Tibial artery (tissue), 4 donors: ENCODE results near the gene FNBP1.

Experiments
- DNase-seq, 2 donors: peaks; one replicate each; pipeline ENCODE4 v3.0.0-alpha.2; 2019
- H3K27ac ChIP-seq, 2 donors: fragments of 200-600 bp; sonication (generic) in 1 of 2; 1 replicate in 1 of 2; 2 replicates in 1 of 2; pipeline ENCODE4 v1.5.1; 2018 to 2019; ENCODE audit warnings: mild to moderate bottlenecking in 1 of 2
- H3K27me3 ChIP-seq, 2 donors: fragments of 200-600 bp; sonication (generic) in 1 of 2; one replicate each; pipeline versions ENCODE4 v1.5.1 to v1.6.0; 2016 to 2019
- H3K36me3 ChIP-seq, 3 donors: fragments of 200-600 bp; sonication (generic) in 2 of 3; one replicate each; pipeline ENCODE4 v1.5.1; 2016 to 2019; ENCODE audit warnings: mild to moderate bottlenecking in 2 of 3
- H3K4me1 ChIP-seq, 4 donors: fragments of 200-600 bp; sonication (generic) in 2 of 4; 1 replicate in 3 of 4; 2 replicates in 1 of 4; pipeline ENCODE4 v1.5.1; 2016 to 2019
- H3K4me3 ChIP-seq, 2 donors: fragments of 200-600 bp; sonication (generic) in 1 of 2; 1 replicate in 1 of 2; 2 replicates in 1 of 2; pipeline ENCODE4 v1.5.1; 2018 to 2019; ENCODE audit warnings: mild to moderate bottlenecking in 2 of 2
- H3K9me3 ChIP-seq, 3 donors: fragments of 200-600 bp; sonication (generic) in 1 of 3; one replicate each; pipeline ENCODE4 v1.5.1; 2016 to 2019
- intact Hi-C: fragments of 100-400 bp; cut with DNase I; formaldehyde crosslinking; loops from one replicate; pipeline ENCODE4 v1.15.0; 2023; ENCODE audit warnings: low total_unique reads
- TF ChIP-seq, protein P1 (sequence below), 2 experiments: fragments of 200-600 bp in 1 of 2; fragments of 450-650 bp in 1 of 2; IDR thresholded peaks; one replicate each; pipeline ENCODE4 v1.5.1; 2017 to 2019; ENCODE audit warnings: antibody characterized with exemption in 2 of 2, mild to moderate bottlenecking in 1 of 2, moderate library complexity in 1 of 2

The FNBP1 gene

DNA sequence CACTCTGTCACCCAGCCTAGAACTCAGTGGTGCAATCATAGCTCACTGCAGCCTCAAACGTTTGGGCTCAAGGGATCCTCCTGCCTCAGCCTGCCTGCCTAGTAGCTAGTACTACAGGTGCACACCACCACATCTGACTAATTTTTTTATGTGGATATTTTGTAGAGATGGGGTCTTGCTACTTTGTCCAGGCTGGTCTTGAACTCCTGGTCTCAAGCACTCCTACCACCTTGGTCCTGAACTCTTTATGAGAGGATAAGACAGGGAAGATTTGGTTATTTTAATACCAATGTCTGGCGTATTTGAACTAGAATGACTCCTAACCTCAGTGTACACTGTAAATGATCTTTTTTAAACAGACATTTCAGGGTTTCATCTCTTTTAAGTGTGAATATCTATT lies 19.8 kb upstream of the FNBP1 start:
- Histone ChIP-seq H3K36me3 (peaks cover 5 to 21% (median 8%) of the 10 kb centered on the region in 3 donors), H3K27ac (no peak overlapping the region), H3K4me1 (peaks cover 0 to 9% (median 3%) of the 10 kb centered on the region in 4 donors), H3K27me3 (no peaks in the 10 kb centered on the region), H3K9me3 (no peaks in the 10 kb centered on the region), H3K4me3 (no peak overlapping the region)
- intact Hi-C loops = no loop called here
- no peak for DNase-seq
- TF ChIP-seq, protein P1, sequence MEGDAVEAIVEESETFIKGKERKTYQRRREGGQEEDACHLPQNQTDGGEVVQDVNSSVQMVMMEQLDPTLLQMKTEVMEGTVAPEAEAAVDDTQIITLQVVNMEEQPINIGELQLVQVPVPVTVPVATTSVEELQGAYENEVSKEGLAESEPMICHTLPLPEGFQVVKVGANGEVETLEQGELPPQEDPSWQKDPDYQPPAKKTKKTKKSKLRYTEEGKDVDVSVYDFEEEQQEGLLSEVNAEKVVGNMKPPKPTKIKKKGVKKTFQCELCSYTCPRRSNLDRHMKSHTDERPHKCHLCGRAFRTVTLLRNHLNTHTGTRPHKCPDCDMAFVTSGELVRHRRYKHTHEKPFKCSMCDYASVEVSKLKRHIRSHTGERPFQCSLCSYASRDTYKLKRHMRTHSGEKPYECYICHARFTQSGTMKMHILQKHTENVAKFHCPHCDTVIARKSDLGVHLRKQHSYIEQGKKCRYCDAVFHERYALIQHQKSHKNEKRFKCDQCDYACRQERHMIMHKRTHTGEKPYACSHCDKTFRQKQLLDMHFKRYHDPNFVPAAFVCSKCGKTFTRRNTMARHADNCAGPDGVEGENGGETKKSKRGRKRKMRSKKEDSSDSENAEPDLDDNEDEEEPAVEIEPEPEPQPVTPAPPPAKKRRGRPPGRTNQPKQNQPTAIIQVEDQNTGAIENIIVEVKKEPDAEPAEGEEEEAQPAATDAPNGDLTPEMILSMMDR (IDR thresholded peaks at IDR 0.05) = no peak

DNA sequence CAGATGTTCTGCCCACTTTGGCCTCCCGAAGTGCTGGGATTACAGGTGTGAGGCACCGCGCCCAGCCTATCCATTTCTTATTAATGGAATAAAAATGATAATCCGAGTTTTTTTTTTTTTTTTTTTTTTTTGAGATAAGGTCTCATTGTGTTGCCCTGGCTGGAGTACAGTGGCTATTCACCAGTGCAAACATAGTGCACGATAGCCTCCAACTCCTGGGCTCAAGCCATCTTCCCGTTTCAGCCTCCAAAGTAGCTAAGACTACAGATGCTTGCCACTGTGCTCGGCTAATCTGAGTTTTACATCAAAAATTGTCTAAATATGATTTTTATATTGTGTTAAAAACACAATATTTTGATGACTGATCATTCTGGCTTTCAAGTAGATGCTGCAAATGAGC lies 17.3 kb upstream of the FNBP1 start:
- Histone ChIP-seq H3K27me3 (no peaks in the 10 kb centered on the region), H3K4me1 (peaks cover 0 to 14% (median 2%) of the 10 kb centered on the region in 4 donors), H3K4me3 (no peak overlapping the region), H3K9me3 (no peaks in the 10 kb centered on the region), H3K27ac (no peak overlapping the region), H3K36me3 (peaks cover 5 to 22% (median 8%) of the 10 kb centered on the region in 3 donors)
- TF ChIP-seq, protein P1 (IDR thresholded peaks at IDR 0.05) = no peak
- intact Hi-C loops = no loop called here
- no peak for DNase-seq

DNA sequence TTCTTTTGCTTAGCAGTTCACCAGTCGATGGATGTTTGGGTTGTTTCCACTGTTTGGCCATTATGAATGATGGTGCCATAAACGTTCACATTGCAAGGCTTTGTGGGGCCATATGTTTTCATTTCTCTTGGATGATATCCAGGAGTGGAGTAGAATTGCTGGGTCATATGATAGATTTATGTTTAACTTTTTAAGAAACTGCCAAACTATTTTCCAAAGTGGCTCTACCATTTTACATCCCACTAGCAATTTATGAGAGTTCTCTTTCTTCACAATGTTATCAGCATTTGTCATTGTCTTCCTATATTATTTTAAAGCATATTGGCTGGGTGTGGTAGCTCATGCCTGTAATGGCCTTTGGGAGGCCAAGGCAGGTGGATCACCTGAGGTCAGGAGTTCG lies 15.9 kb upstream of the FNBP1 start:
- intact Hi-C loops = loop anchor here (5.0 kb wide), 1 partner anchor 172 kb away; no protein-coding TSS in a partner anchor
- Histone ChIP-seq H3K4me1 (peaks cover 0 to 24% (median 12%) of the 10 kb centered on the region in 4 donors), H3K27ac (no peak overlapping the region), H3K9me3 (no peaks in the 10 kb centered on the region), H3K36me3 (peaks cover 5 to 15% (median 8%) of the 10 kb centered on the region in 3 donors), H3K27me3 (no peaks in the 10 kb centered on the region), H3K4me3 (no peak overlapping the region)
- no peak for DNase-seq
- TF ChIP-seq, protein P1 (IDR thresholded peaks at IDR 0.05) = no peak

DNA sequence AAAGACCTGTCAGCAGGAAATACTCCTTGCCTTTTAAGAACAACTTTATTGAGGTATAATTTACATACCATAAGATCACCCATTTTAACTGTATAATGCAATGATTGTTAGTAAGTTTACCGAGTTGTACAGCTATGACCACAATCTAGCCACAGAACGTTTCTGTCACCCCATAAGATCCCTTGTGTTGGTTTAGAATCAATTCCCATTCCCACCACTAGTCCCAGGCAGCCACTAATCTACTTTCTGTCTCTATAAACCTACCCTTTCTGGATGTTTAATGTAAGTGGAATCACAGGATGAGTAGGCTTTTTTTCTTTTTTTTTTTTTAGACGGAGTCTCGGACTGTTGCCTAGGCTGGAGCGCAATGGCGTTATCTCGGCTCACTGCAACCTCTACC lies 15.2 kb upstream of the FNBP1 start:
- intact Hi-C loops = loop anchor here (5.0 kb wide), 1 partner anchor 171 kb away; no protein-coding TSS in a partner anchor

DNA sequence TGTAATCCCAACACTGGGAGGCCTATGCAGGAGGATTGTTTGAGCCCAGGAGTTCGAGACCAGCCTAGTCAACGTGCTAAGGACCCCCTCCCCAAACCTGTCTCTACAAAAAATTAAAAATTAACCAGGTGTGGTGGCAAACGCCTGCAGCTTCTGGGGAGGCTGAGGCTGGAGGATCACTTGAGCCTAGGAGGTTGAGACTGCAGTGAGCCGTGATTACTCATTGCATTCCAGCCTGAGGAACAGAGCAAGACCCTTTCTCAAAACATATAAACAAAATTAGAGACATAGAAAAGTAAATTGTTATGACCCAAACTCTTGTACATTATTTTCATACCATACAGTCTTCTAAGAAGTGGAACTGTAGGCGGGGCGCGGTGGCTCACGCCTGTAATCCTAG lies 11.8 kb upstream of the FNBP1 start:
- Histone ChIP-seq H3K36me3 (peaks cover 5 to 15% (median 8%) of the 10 kb centered on the region in 3 donors), H3K9me3 (no peaks in the 10 kb centered on the region), H3K4me3 (peak overlapping the region; percentile 82 to 95), H3K4me1 (peaks cover 3 to 43% (median 26%) of the 10 kb centered on the region in 4 donors), H3K27ac (peak overlapping the region; percentile 90 to 94), H3K27me3 (no peaks in the 10 kb centered on the region)
- TF ChIP-seq, protein P1 (IDR thresholded peaks at IDR 0.05) = no peak
- intact Hi-C loops = loop anchor here (5.0 kb wide), 1 partner anchor 168 kb away; no protein-coding TSS in a partner anchor
- no peak for DNase-seq

More for the DNA sequence above, 15.2 kb upstream of the FNBP1 start:
- no peaks in the 10 kb centered on the region for H3K9me3 ChIP-seq
- H3K27me3 ChIP-seq = no peaks in the 10 kb centered on the region
- TF ChIP-seq, protein P1 (IDR thresholded peaks at IDR 0.05) = no peak
- DNase-seq = no peak
- H3K4me1 ChIP-seq = peaks cover 0 to 26% (median 12%) of the 10 kb centered on the region in 4 donors
- H3K27ac ChIP-seq = no peak overlapping the region
- H3K36me3 ChIP-seq = peaks cover 5 to 15% (median 8%) of the 10 kb centered on the region in 3 donors
- no peak overlapping the region for H3K4me3 ChIP-seq
